ENCODE data around the gene VPS39.
"Not testable (repeated sequence)": the region's sequence is repeated elsewhere in the genome, so short reads cannot be mapped to it uniquely, and the experiment has no call there.

VPS39 gene

DNA sequence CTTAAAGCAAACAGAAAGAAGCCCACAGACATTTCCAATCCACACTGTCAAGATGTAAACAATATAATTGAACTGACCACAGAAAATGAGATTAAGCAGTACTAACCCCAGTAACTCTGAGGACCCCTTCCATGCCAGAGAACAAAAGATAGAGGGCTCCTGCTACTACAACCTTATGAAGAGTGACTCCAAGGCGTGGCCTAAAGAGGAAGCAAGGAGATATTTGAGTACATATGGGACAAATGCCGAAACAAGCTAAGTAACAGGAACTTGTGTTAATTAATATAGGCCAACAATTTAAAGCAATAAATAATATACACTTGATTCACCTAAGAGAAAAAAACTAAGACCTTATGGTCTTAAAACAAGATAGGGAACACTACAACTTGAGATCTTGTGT, 25.0 kb upstream of the VPS39 start:
- Histone ChIP-seq H3K79me2 (peaks cover 4% of the 10 kb centered on the region), H3K4me3 (ENCODE audit: low read depth, low read length) (no peak overlapping the region), H3K9ac (no peak overlapping the region), H3K36me3 (ENCODE audit: control insufficient read depth, insufficient read depth, low read length) (no peaks in the 10 kb centered on the region), H2AFZ (no peak overlapping the region), H3K4me1 (peaks cover 10% of the 10 kb centered on the region), H3K4me2 (ENCODE audit: low read length) (no peak overlapping the region), H3K27me3 (ENCODE audit: control insufficient read depth, insufficient read depth, low read length) (no peaks in the 10 kb centered on the region), H3K9me3 (ENCODE audit: control insufficient read depth, low read length) (no peaks in the 10 kb centered on the region), H3K27ac (no peak overlapping the region)
- TF ChIP-seq, protein P1, sequence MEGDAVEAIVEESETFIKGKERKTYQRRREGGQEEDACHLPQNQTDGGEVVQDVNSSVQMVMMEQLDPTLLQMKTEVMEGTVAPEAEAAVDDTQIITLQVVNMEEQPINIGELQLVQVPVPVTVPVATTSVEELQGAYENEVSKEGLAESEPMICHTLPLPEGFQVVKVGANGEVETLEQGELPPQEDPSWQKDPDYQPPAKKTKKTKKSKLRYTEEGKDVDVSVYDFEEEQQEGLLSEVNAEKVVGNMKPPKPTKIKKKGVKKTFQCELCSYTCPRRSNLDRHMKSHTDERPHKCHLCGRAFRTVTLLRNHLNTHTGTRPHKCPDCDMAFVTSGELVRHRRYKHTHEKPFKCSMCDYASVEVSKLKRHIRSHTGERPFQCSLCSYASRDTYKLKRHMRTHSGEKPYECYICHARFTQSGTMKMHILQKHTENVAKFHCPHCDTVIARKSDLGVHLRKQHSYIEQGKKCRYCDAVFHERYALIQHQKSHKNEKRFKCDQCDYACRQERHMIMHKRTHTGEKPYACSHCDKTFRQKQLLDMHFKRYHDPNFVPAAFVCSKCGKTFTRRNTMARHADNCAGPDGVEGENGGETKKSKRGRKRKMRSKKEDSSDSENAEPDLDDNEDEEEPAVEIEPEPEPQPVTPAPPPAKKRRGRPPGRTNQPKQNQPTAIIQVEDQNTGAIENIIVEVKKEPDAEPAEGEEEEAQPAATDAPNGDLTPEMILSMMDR (IDR thresholded peaks at IDR 0.05): no peak

GRCh38 chr15:42232606-42233005, 24.5 kb upstream of the VPS39 start:
- Histone ChIP-seq H3K79me2 (peaks cover 4% of the 10 kb centered on the region), H3K9me3 (ENCODE audit: control insufficient read depth, low read length) (no peaks in the 10 kb centered on the region), H2AFZ (no peak overlapping the region), H3K9ac (no peak overlapping the region), H3K27me3 (ENCODE audit: control insufficient read depth, insufficient read depth, low read length) (no peaks in the 10 kb centered on the region), H3K36me3 (ENCODE audit: control insufficient read depth, insufficient read depth, low read length) (no peaks in the 10 kb centered on the region), H3K4me2 (ENCODE audit: low read length) (no peak overlapping the region), H3K27ac (no peak overlapping the region), H3K4me1 (peaks cover 10% of the 10 kb centered on the region), H3K4me3 (ENCODE audit: low read depth, low read length) (no peak overlapping the region)
- TF ChIP-seq, protein P1 (IDR thresholded peaks at IDR 0.05): no peak

- peaks cover 10% of the 10 kb centered on the region for H3K4me1 ChIP-seq
- peaks cover 4% of the 10 kb centered on the region for H3K79me2 ChIP-seq
- H3K27me3 ChIP-seq (ENCODE audit: control insufficient read depth, insufficient read depth, low read length): no peaks in the 10 kb centered on the region
- no peak overlapping the region for H2AFZ ChIP-seq
- H3K4me2 ChIP-seq (ENCODE audit: low read length): no peak overlapping the region
- no peaks in the 10 kb centered on the region for H3K9me3 ChIP-seq (ENCODE audit: control insufficient read depth, low read length)
- TF ChIP-seq, protein P1 (IDR thresholded peaks at IDR 0.05): no peak
- H3K9ac ChIP-seq: no peak overlapping the region
- no peak overlapping the region for H3K4me3 ChIP-seq (ENCODE audit: low read depth, low read length)
- H3K27ac ChIP-seq: no peak overlapping the region
- no peaks in the 10 kb centered on the region for H3K36me3 ChIP-seq (ENCODE audit: control insufficient read depth, insufficient read depth, low read length)
Observed at GRCh38 chr15:42231088-42231487, 23.0 kb upstream of the VPS39 start.

DNA sequence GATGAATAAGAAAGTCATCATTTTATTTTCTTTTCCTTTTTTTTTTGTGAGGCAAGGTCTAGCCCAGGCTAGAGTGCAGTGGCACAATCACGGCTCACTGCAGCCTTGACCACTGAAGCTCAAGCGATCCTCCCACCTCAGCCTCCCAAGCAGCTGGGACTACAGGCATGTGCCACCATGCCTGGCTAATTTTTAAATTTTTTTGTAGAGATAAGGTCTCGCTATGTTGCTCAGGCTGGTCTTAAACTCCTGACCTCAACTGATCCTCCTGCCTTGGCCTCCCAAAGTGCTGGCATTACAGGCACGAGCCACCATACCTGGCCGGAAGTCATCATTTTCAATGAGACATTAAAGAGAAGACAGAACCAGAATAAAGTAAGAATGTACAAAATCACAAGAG, 20.9 kb upstream of the VPS39 start:
- H3K27me3 ChIP-seq (ENCODE audit: control insufficient read depth, insufficient read depth, low read length); H3K4me1 ChIP-seq; H2AFZ ChIP-seq; H3K36me3 ChIP-seq (ENCODE audit: control insufficient read depth, insufficient read depth, low read length); H3K9ac ChIP-seq; H3K4me3 ChIP-seq (ENCODE audit: low read depth, low read length); H3K9me3 ChIP-seq (ENCODE audit: control insufficient read depth, low read length); H3K27ac ChIP-seq; H3K4me2 ChIP-seq (ENCODE audit: low read length); H3K79me2 ChIP-seq: not testable (repeated sequence)

DNA sequence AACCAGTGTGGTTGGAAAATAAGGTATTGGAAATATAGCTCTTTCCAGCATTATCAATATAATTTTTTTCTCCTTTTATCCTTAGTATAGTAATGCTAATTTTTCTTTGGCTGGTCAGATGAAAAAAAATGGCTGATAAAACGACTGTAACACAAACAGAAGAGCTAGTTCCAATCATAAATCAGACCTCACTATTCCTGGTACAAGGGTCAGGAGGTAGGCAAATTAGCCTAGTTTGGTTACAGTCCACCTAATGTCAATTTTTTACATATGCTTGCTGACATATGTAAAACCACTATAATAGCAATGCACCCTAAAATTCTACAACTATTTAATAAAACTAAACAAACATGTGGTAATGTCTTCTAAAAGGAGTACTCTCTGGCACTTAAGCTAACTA, 19.9 kb upstream of the VPS39 start:
- H3K4me2 ChIP-seq (ENCODE audit: low read length): no peak overlapping the region

More for the DNA sequence above, 19.9 kb upstream of the VPS39 start:
- no peak overlapping the region for H2AFZ ChIP-seq
- H3K9me3 ChIP-seq (ENCODE audit: control insufficient read depth, low read length): no peaks in the 10 kb centered on the region
- no peak overlapping the region for H3K9ac ChIP-seq
- peaks cover 4% of the 10 kb centered on the region for H3K79me2 ChIP-seq
- TF ChIP-seq, protein P1 (IDR thresholded peaks at IDR 0.05): no peak
- H3K27me3 ChIP-seq (ENCODE audit: control insufficient read depth, insufficient read depth, low read length): no peaks in the 10 kb centered on the region
- H3K4me1 ChIP-seq: peaks cover 10% of the 10 kb centered on the region
- no peak overlapping the region for H3K27ac ChIP-seq
- no peaks in the 10 kb centered on the region for H3K36me3 ChIP-seq (ENCODE audit: control insufficient read depth, insufficient read depth, low read length)
- H3K4me3 ChIP-seq (ENCODE audit: low read depth, low read length): no peak overlapping the region

Measured in parathyroid adenoma (tissue), 2 donors.